ENCODE data around the gene FOXC2.

DNA sequence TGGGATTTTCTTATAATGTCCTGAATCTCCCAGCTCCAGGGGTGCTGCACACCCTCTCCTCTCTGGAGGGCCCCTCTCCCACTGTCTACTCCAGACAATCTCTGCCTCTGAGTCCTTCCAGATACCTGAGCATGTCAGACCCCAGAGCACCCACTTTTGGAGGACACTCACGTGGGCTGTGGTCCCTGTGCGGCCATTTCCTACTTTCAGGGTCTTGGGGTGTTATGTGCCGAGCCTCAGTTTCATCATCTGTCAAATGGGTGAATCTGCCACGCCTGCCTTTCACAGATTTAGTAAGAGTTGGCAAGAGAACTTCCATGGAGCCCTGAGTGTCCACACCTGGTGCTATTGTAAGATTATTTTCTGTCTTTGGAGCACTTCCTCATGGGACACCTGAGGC, 8.0 kb downstream of the FOXC2 start:
- TF ChIP-seq, protein P1, sequence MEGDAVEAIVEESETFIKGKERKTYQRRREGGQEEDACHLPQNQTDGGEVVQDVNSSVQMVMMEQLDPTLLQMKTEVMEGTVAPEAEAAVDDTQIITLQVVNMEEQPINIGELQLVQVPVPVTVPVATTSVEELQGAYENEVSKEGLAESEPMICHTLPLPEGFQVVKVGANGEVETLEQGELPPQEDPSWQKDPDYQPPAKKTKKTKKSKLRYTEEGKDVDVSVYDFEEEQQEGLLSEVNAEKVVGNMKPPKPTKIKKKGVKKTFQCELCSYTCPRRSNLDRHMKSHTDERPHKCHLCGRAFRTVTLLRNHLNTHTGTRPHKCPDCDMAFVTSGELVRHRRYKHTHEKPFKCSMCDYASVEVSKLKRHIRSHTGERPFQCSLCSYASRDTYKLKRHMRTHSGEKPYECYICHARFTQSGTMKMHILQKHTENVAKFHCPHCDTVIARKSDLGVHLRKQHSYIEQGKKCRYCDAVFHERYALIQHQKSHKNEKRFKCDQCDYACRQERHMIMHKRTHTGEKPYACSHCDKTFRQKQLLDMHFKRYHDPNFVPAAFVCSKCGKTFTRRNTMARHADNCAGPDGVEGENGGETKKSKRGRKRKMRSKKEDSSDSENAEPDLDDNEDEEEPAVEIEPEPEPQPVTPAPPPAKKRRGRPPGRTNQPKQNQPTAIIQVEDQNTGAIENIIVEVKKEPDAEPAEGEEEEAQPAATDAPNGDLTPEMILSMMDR (IDR thresholded peaks at IDR 0.05; ENCODE audit: extremely low read depth in 1 of 2, insufficient read depth in 1 of 2, low read depth in 1 of 2, low read length in 2 of 2), result no peak
- no peak for TF ChIP-seq JUN (IDR thresholded peaks at IDR 0.05; ENCODE audit: borderline replicate concordance, insufficient read depth, insufficient read length, low read depth)
- no peak for TF ChIP-seq EZH2 (IDR thresholded peaks at IDR 0.05; ENCODE audit: borderline replicate concordance, low read depth, low read length, severe bottlenecking)
- no peak for TF ChIP-seq GATA2 (IDR thresholded peaks at IDR 0.05; ENCODE audit: insufficient read depth, insufficient read length, low read depth, low read length)
- TF ChIP-seq, protein P2, sequence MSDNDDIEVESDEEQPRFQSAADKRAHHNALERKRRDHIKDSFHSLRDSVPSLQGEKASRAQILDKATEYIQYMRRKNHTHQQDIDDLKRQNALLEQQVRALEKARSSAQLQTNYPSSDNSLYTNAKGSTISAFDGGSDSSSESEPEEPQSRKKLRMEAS (IDR thresholded peaks at IDR 0.05; ENCODE audit: insufficient read depth, insufficient read length), result no peak

All from endothelial cell of umbilical vein (primary cell).